Subcutaneous abdominal adipose tissue (tissue), 5 donors: ENCODE results near the gene SLC39A10.
"Not testable (repeated sequence)": the region's sequence is repeated elsewhere in the genome, so short reads cannot be mapped to it uniquely, and the experiment has no call there.

ENCODE experiments used
- H3K27ac ChIP-seq: one replicate; pipeline ENCODE4 v1.7.0; 2013; ENCODE audit warnings: low read depth, mild to moderate bottlenecking, inconsistent platforms, low read length, moderate library complexity
- H3K27me3 ChIP-seq, 5 donors: one replicate each; pipeline ENCODE4 v1.7.0; 2013; ENCODE audit warnings: low read length in 5 of 5, inconsistent platforms in 1 of 5; ENCODE audit not compliant: control insufficient read depth in 5 of 5, insufficient read depth in 4 of 5
- H3K36me3 ChIP-seq, 5 donors: one replicate each; pipeline ENCODE4 v1.7.0; 2013; ENCODE audit warnings: low read length in 5 of 5; ENCODE audit not compliant: control insufficient read depth in 5 of 5, insufficient read depth in 5 of 5
- H3K4me1 ChIP-seq, 5 donors: one replicate each; pipeline ENCODE4 v1.7.0; 2013; ENCODE audit warnings: low read length in 5 of 5, mild to moderate bottlenecking in 3 of 5, moderate library complexity in 1 of 5; ENCODE audit not compliant: control insufficient read depth in 5 of 5, insufficient read depth in 5 of 5
- H3K4me3 ChIP-seq, 5 donors: one replicate each; pipeline ENCODE4 v1.7.0; 2013; ENCODE audit warnings: low read length in 5 of 5, low read depth in 1 of 5
- H3K9ac ChIP-seq, 5 donors: one replicate each; pipeline ENCODE4 v1.7.0; 2013; ENCODE audit warnings: low read length in 5 of 5, mild to moderate bottlenecking in 4 of 5, moderate library complexity in 3 of 5
- H3K9me3 ChIP-seq, 5 donors: one replicate each; pipeline ENCODE4 v1.7.0; 2013; ENCODE audit warnings: low read length in 5 of 5; ENCODE audit not compliant: control insufficient read depth in 5 of 5
- donor health status: healthy.
- donor health status: healthy.
- donor health status: healthy.
- donor health status: healthy.
- donor health status: healthy.

Gene SLC39A10

GRCh38 chr2:195686564-195686963 lies 29.5 kb downstream of the SLC39A10 start:
- H3K27me3 ChIP-seq: no peaks in the 10 kb centered on the region
- no peak overlapping the region for H3K4me3 ChIP-seq
- H3K9me3 ChIP-seq: peaks cover 0 to 4% (median 0%) of the 10 kb centered on the region in 5 donors
- H3K36me3 ChIP-seq: peaks cover 0 to 9% (median 0%) of the 10 kb centered on the region in 5 donors
- H3K27ac ChIP-seq: no peak overlapping the region
- no peak overlapping the region for H3K9ac ChIP-seq
- no peaks in the 10 kb centered on the region for H3K4me1 ChIP-seq

DNA sequence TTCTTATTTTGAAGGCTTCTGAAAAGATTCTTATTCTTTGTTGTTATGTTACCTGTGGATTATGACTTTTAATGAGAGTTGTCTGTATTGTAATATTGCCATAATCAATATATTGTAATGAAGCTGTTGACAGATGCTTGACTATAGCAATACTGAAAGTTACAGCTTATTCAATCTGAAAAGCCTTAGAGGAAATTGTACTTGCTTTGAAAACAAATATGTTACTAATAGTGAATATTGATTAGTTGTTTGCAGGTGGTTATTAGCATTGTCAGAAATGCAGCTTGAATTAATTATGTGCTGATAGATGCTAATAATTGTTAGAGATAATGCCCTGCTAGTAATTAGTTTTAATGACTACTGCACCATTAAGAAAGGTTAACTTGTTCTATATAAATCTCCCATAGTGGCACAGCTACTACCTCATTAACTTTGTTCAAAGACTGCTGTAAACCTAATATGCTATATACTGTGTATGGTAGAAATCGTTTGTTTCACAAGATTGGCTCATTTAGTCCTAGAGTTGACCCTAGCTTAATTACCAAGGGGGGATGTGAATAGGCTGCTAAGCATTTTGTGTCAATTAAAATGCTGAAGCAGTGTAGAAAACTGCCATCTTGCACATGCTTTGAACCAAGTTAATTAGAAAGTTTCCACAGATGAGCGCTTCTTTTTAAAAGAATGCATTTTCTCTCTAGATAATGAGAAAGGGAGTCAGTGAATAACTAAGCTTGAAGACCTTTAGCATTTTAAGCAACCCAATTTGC lies 30.5 kb downstream of the SLC39A10 start:
- H3K9me3 ChIP-seq: peaks cover 0 to 7% (median 0%) of the 10 kb centered on the region in 5 donors
- H3K27ac ChIP-seq: no peak overlapping the region
- H3K9ac ChIP-seq: no peak overlapping the region
- peaks cover 0 to 9% (median 0%) of the 10 kb centered on the region in 5 donors for H3K36me3 ChIP-seq
- H3K27me3 ChIP-seq: no peaks in the 10 kb centered on the region
- H3K4me3 ChIP-seq: no peak overlapping the region
- no peaks in the 10 kb centered on the region for H3K4me1 ChIP-seq

- not testable (repeated sequence) for H3K27ac ChIP-seq, H3K4me1 ChIP-seq, H3K36me3 ChIP-seq, H3K4me3 ChIP-seq, H3K9ac ChIP-seq, H3K27me3 ChIP-seq
- H3K9me3 ChIP-seq: peaks cover 0 to 11% (median 2%) of the 10 kb centered on the region in 5 donors
These were observed 35.5 kb downstream of the SLC39A10 start for GRCh38 chr2:195692531-195692930.

GRCh38 chr2:195694553-195694952 lies 37.5 kb downstream of the SLC39A10 start:
- Histone ChIP-seq H3K27me3 (no peaks in the 10 kb centered on the region), H3K27ac (no peak overlapping the region), H3K4me3 (no peak overlapping the region), H3K9ac (no peak overlapping the region), H3K9me3 (peaks cover 0 to 12% (median 2%) of the 10 kb centered on the region in 5 donors), H3K4me1 (no peaks in the 10 kb centered on the region), H3K36me3 (peaks cover 3 to 5% (median 4%) of the 10 kb centered on the region in 5 donors)

- H3K9me3 ChIP-seq: peaks cover 2 to 16% (median 5%) of the 10 kb centered on the region in 5 donors
- no peak overlapping the region for H3K4me3 ChIP-seq
- H3K4me1 ChIP-seq: no peaks in the 10 kb centered on the region
- H3K27ac ChIP-seq: no peak overlapping the region
- H3K9ac ChIP-seq: no peak overlapping the region
- H3K27me3 ChIP-seq: no peaks in the 10 kb centered on the region
- H3K36me3 ChIP-seq: peaks cover 3 to 5% (median 4%) of the 10 kb centered on the region in 5 donors
These were observed 38.1 kb downstream of the SLC39A10 start for GRCh38 chr2:195695002-195695631.

- peaks cover 6 to 18% (median 10%) of the 10 kb centered on the region in 5 donors for H3K9me3 ChIP-seq
- no peak overlapping the region for H3K9ac ChIP-seq
- H3K27ac ChIP-seq: no peak overlapping the region
- H3K4me1 ChIP-seq: no peaks in the 10 kb centered on the region
- peaks cover 0 to 5% (median 4%) of the 10 kb centered on the region in 5 donors for H3K36me3 ChIP-seq
- no peak overlapping the region for H3K4me3 ChIP-seq
- no peaks in the 10 kb centered on the region for H3K27me3 ChIP-seq
These were observed 39.0 kb downstream of the SLC39A10 start for GRCh38 chr2:195696012-195696411.

GRCh38 chr2:195697681-195698220 lies 40.7 kb downstream of the SLC39A10 start:
- Histone ChIP-seq H3K4me3 (no peak overlapping the region), H3K4me1 (no peaks in the 10 kb centered on the region), H3K9me3 (peaks cover 6 to 15% (median 10%) of the 10 kb centered on the region in 5 donors), H3K27me3 (no peaks in the 10 kb centered on the region), H3K36me3 (peaks cover 0 to 5% (median 4%) of the 10 kb centered on the region in 5 donors), H3K9ac (no peak overlapping the region), H3K27ac (no peak overlapping the region)

- Histone ChIP-seq H3K4me3 (no peak overlapping the region), H3K27me3 (no peaks in the 10 kb centered on the region), H3K27ac (no peak overlapping the region), H3K9ac (no peak overlapping the region), H3K9me3 (peaks cover 6 to 11% (median 10%) of the 10 kb centered on the region in 5 donors), H3K36me3 (peaks cover 0 to under 1% (median 0%) of the 10 kb centered on the region in 5 donors), H3K4me1 (no peaks in the 10 kb centered on the region)
These were observed 43.5 kb downstream of the SLC39A10 start for GRCh38 chr2:195700480-195700879.

DNA sequence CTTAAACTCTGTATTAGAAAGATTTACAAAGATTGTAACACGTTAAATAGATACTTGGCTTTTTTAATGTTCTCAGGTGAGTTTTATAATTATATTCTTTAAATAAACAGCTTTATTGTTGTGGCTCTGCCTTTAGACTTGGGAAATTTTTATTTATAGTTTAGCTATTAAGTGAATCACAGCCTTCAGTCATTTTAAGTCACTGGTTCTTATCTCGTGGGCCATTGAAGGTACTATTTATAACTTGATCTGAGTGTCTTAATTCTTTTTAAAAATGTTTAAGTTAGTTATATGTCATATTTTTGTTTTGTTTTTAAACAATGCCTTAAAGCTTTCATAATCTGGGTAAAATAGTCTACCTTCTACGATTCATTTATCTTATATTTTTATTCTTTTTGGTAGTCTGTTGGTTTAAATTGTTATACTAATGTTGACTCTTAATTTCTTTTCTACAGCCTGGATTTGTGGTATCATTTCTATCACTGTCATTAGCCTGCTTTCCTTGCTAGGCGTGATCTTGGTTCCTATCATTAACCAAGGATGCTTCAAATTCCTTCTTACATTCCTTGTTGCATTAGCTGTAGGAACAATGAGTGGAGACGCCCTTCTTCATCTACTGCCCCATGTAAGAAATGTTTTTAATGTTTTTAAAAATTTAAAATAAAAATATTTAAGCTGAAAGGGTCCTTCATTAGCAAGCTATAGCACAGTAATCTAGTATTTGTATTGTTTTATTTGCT lies 49.3 kb downstream of the SLC39A10 start:
- no peaks in the 10 kb centered on the region for H3K27me3 ChIP-seq
- H3K4me1 ChIP-seq: no peaks in the 10 kb centered on the region
- H3K4me3 ChIP-seq: no peak overlapping the region

More for the DNA sequence above, 49.3 kb downstream of the SLC39A10 start:
- H3K27ac ChIP-seq: no peak overlapping the region
- H3K9me3 ChIP-seq: no peaks in the 10 kb centered on the region
- peaks cover 2 to 10% (median 7%) of the 10 kb centered on the region in 5 donors for H3K36me3 ChIP-seq
- no peak overlapping the region for H3K9ac ChIP-seq
